Measurements from ENCODE around the gene RNF223.

DNA sequence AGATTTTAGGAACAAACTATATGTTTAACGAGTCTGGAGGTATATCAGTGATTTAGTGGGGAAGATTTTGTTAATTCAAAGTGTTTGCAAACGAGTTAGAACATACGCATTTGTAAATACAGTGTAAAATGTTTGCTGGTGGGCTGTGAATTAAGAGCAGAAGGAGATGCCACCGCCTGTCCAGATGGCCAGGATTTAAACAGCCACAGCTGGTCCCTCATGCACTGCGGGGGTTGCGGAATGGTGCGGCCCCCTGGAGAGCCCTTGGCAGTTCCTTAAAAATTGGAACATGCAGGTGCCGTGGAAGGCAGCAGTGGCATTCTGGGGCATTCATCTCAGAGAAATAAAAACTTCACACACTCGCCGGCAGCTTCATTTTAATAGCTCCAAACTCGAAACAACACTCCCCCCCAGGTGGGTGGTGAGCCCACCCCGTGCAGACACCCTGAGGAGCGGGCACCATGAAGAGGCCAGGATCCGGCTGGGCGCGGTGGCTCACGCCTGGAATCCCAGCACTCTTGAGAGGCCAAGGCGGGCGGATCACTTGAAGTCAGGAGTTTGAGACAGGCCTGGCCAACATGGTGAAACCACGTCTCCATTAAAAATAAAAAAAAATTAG is 45.3 kb upstream of the RNF223 start:
- TF ChIP-seq IRF2 (CRISPR knock-in tag; IDR thresholded peaks at IDR 0.05; ENCODE audit: borderline replicate concordance, low read depth) (no peak), HMGA2 (CRISPR knock-in tag; IDR thresholded peaks at IDR 0.05) (no peak), CTCF (IDR thresholded peaks at IDR 0.05) (no peak), TCF7 (CRISPR knock-in tag; IDR thresholded peaks at IDR 0.05; ENCODE audit: low read depth) (no peak), ZNF317 (CRISPR knock-in tag; IDR thresholded peaks at IDR 0.05; ENCODE audit: borderline replicate concordance, low read depth) (no peak), MAX (CRISPR knock-in tag; IDR thresholded peaks at IDR 0.05) (no peak), STAT6 (CRISPR knock-in tag; conservative IDR thresholded peaks at IDR 0.05; ENCODE audit: low read depth) (no peak), JUN (CRISPR knock-in tag; IDR thresholded peaks at IDR 0.05) (no peak), TEAD4 (CRISPR knock-in tag; IDR thresholded peaks at IDR 0.05) (no peak)
